ENCODE data around the gene CGNL1.

The CGNL1 gene

GRCh38 chr15:57516327-57517029 lies 140.2 kb downstream of the CGNL1 start:
- H3K27ac Mint-ChIP-seq, result no peak overlapping the region
- H3K9me3 Mint-ChIP-seq, result no peaks in the 10 kb centered on the region
- ATAC-seq, result no peak

GRCh38 chr15:57517030-57517671 lies 140.8 kb downstream of the CGNL1 start:
- ATAC-seq (no peak), DNase-seq (ENCODE audit: low spot score in 2 of 2) (no peak)
- Mint-ChIP-seq H3K4me1 (no peaks in the 10 kb centered on the region), H3K36me3 (no peaks in the 10 kb centered on the region), H3K9me3 (no peaks in the 10 kb centered on the region), H3K27ac (no peak overlapping the region), H3K4me3 (no peak overlapping the region)

More at GRCh38 chr15:57516327-57517029, 140.2 kb downstream of the CGNL1 start:
- DNase-seq (ENCODE audit: low spot score in 2 of 2), result no peak
- H3K4me1 Mint-ChIP-seq, result no peaks in the 10 kb centered on the region
- no peak overlapping the region for H3K4me3 Mint-ChIP-seq
- H3K36me3 Mint-ChIP-seq, result no peaks in the 10 kb centered on the region

- DNase-seq (ENCODE audit: low spot score in 2 of 2), result no peak
- Mint-ChIP-seq H3K4me3 (no peak overlapping the region), H3K4me1 (no peaks in the 10 kb centered on the region), H3K27ac (no peak overlapping the region), H3K36me3 (no peaks in the 10 kb centered on the region), H3K9me3 (no peaks in the 10 kb centered on the region)
- no peak for ATAC-seq
Observed at GRCh38 chr15:57518779-57519405, 142.6 kb downstream of the CGNL1 start.

GRCh38 chr15:57519806-57520205 lies 143.5 kb downstream of the CGNL1 start:
- no peak overlapping the region for H3K4me3 Mint-ChIP-seq
- no peaks in the 10 kb centered on the region for H3K36me3 Mint-ChIP-seq
- no peaks in the 10 kb centered on the region for H3K4me1 Mint-ChIP-seq
- no peak for ATAC-seq
- no peak for DNase-seq (ENCODE audit: low spot score in 2 of 2)
- no peak overlapping the region for H3K27ac Mint-ChIP-seq
- H3K9me3 Mint-ChIP-seq, result no peaks in the 10 kb centered on the region

GRCh38 chr15:57521503-57521902 lies 145.2 kb downstream of the CGNL1 start:
- Mint-ChIP-seq H3K4me3 (no peak overlapping the region), H3K4me1 (no peaks in the 10 kb centered on the region), H3K9me3 (no peaks in the 10 kb centered on the region), H3K27ac (no peak overlapping the region), H3K36me3 (no peaks in the 10 kb centered on the region)
- ATAC-seq (no peak), DNase-seq (ENCODE audit: low spot score in 2 of 2) (no peak)

GRCh38 chr15:57522148-57522547 lies 145.8 kb downstream of the CGNL1 start:
- Mint-ChIP-seq H3K27ac (no peak overlapping the region), H3K4me1 (no peaks in the 10 kb centered on the region), H3K9me3 (no peaks in the 10 kb centered on the region), H3K4me3 (no peak overlapping the region), H3K36me3 (no peaks in the 10 kb centered on the region)
- DNase-seq (ENCODE audit: low spot score in 2 of 2) (no peak), ATAC-seq (no peak)

GRCh38 chr15:57525581-57525980 lies 149.3 kb downstream of the CGNL1 start:
- H3K4me1 Mint-ChIP-seq, result no peaks in the 10 kb centered on the region
- ATAC-seq (no peak), DNase-seq (ENCODE audit: low spot score in 2 of 2) (no peak)
- H3K36me3 Mint-ChIP-seq, result no peaks in the 10 kb centered on the region
- no peak overlapping the region for H3K4me3 Mint-ChIP-seq
- no peaks in the 10 kb centered on the region for H3K9me3 Mint-ChIP-seq
- H3K27ac Mint-ChIP-seq, result no peak overlapping the region

GRCh38 chr15:57526076-57526475 lies 149.8 kb downstream of the CGNL1 start:
- H3K4me3 Mint-ChIP-seq, result no peak overlapping the region

GRCh38 chr15:57526615-57527014 lies 150.3 kb downstream of the CGNL1 start:
- Mint-ChIP-seq H3K4me1 (no peaks in the 10 kb centered on the region), H3K9me3 (no peaks in the 10 kb centered on the region), H3K4me3 (no peak overlapping the region), H3K27ac (no peak overlapping the region), H3K36me3 (no peaks in the 10 kb centered on the region)
- ATAC-seq (no peak), DNase-seq (ENCODE audit: low spot score in 2 of 2) (no peak)

More at GRCh38 chr15:57526076-57526475, 149.8 kb downstream of the CGNL1 start:
- no peak for DNase-seq (ENCODE audit: low spot score in 2 of 2)
- no peaks in the 10 kb centered on the region for H3K4me1 Mint-ChIP-seq
- no peaks in the 10 kb centered on the region for H3K9me3 Mint-ChIP-seq
- no peaks in the 10 kb centered on the region for H3K36me3 Mint-ChIP-seq
- no peak overlapping the region for H3K27ac Mint-ChIP-seq
- ATAC-seq, result no peak

GRCh38 chr15:57527382-57528091 lies 151.2 kb downstream of the CGNL1 start:
- no peaks in the 10 kb centered on the region for H3K4me1 Mint-ChIP-seq
- no peaks in the 10 kb centered on the region for H3K9me3 Mint-ChIP-seq
- peak; percentile 45 for ATAC-seq
- no peaks in the 10 kb centered on the region for H3K36me3 Mint-ChIP-seq
- H3K4me3 Mint-ChIP-seq, result no peak overlapping the region
- peak in 1 of 2 donors; percentile 50 for DNase-seq (ENCODE audit: low spot score in 2 of 2)
- H3K27ac Mint-ChIP-seq, result no peak overlapping the region

GRCh38 chr15:57528940-57529565 lies 152.7 kb downstream of the CGNL1 start:
- DNase-seq (ENCODE audit: low spot score in 2 of 2), result no peak
- no peak overlapping the region for H3K4me3 Mint-ChIP-seq
- H3K36me3 Mint-ChIP-seq, result no peaks in the 10 kb centered on the region
- H3K9me3 Mint-ChIP-seq, result no peaks in the 10 kb centered on the region
- ATAC-seq, result no peak
- H3K4me1 Mint-ChIP-seq, result no peaks in the 10 kb centered on the region
- no peak overlapping the region for H3K27ac Mint-ChIP-seq

- Mint-ChIP-seq H3K27ac (no peak overlapping the region), H3K4me1 (no peaks in the 10 kb centered on the region), H3K9me3 (no peaks in the 10 kb centered on the region), H3K36me3 (no peaks in the 10 kb centered on the region), H3K4me3 (no peak overlapping the region)
- ATAC-seq, result no peak
- no peak for DNase-seq (ENCODE audit: low spot score in 2 of 2)
Observed at GRCh38 chr15:57529748-57530147, 153.4 kb downstream of the CGNL1 start.

- ATAC-seq (no peak), DNase-seq (ENCODE audit: low spot score in 2 of 2) (no peak)
- Mint-ChIP-seq H3K36me3 (no peaks in the 10 kb centered on the region), H3K4me3 (no peak overlapping the region), H3K27ac (no peak overlapping the region), H3K9me3 (no peaks in the 10 kb centered on the region), H3K4me1 (no peaks in the 10 kb centered on the region)
Observed at GRCh38 chr15:57532731-57533447, 156.6 kb downstream of the CGNL1 start.

- no peak for ATAC-seq
- no peaks in the 10 kb centered on the region for H3K36me3 Mint-ChIP-seq
- no peak for DNase-seq (ENCODE audit: low spot score in 2 of 2)
Observed at GRCh38 chr15:57533448-57533799, 157.1 kb downstream of the CGNL1 start.

GRCh38 chr15:57534281-57534680 lies 158.0 kb downstream of the CGNL1 start:
- H3K36me3 Mint-ChIP-seq, result no peaks in the 10 kb centered on the region
- ATAC-seq, result no peak
- H3K27ac Mint-ChIP-seq, result no peak overlapping the region
- no peaks in the 10 kb centered on the region for H3K9me3 Mint-ChIP-seq
- no peak overlapping the region for H3K4me3 Mint-ChIP-seq
- H3K4me1 Mint-ChIP-seq, result no peaks in the 10 kb centered on the region
- no peak for DNase-seq (ENCODE audit: low spot score in 2 of 2)

More at GRCh38 chr15:57533448-57533799, 157.1 kb downstream of the CGNL1 start:
- Mint-ChIP-seq H3K9me3 (no peaks in the 10 kb centered on the region), H3K27ac (no peak overlapping the region), H3K4me1 (no peaks in the 10 kb centered on the region), H3K4me3 (no peak overlapping the region)
